GM23248 (cell line): ENCODE data around the gene HYDIN. TPM values are rescaled to one million over a fixed set of nuclear protein-coding genes. Genes with fewer than 3 reads are reported as not detected.

Experiments used
- DNase-seq: peaks from one replicate; pipeline ENCODE4 v3.0.0-alpha.2; 2015
- H2AFZ ChIP-seq: fragments of 200-600 bp; sonication (generic); 2 replicates; pipeline ENCODE4 v1.6.1; 2016; ENCODE audit warnings: antibody characterized with exemption
- H3F3A ChIP-seq: fragments of 200-600 bp; sonication (generic); 2 replicates; pipeline ENCODE4 v1.6.1; 2016; ENCODE audit warnings: mild to moderate bottlenecking, antibody characterized with exemption, mixed run types; ENCODE audit not compliant: insufficient read depth
- H3K27ac ChIP-seq: fragments of 200-600 bp; sonication (generic); 2 replicates; pipeline ENCODE4 v1.5.1; 2016; ENCODE audit warnings: mild to moderate bottlenecking
- H3K27me3 ChIP-seq: fragments of 200-600 bp; sonication (generic); replicated peaks from 2 replicates; pipeline ENCODE4 v1.6.1; 2016; ENCODE audit warnings: mild to moderate bottlenecking; ENCODE audit not compliant: insufficient read depth
- H3K36me3 ChIP-seq: fragments of 200-600 bp; sonication (generic); 2 replicates; pipeline ENCODE4 v1.6.1; 2016; ENCODE audit warnings: low read depth, mild to moderate bottlenecking
- H3K4me1 ChIP-seq: fragments of 200-600 bp; sonication (generic); 2 replicates; pipeline ENCODE4 v1.6.1; 2016; ENCODE audit warnings: mild to moderate bottlenecking; ENCODE audit not compliant: insufficient read depth
- H3K4me2 ChIP-seq: fragments of 200-600 bp; sonication (generic); one replicate; pipeline ENCODE4 v1.6.1; 2016; ENCODE audit warnings: mild to moderate bottlenecking; ENCODE audit not compliant: unreplicated experiment
- H3K4me3 ChIP-seq: fragments of 200-600 bp; sonication (generic); 2 replicates; pipeline ENCODE4 v1.5.1; 2016; ENCODE audit warnings: mild to moderate bottlenecking
- H3K79me2 ChIP-seq: fragments of 200-600 bp; sonication (generic); 2 replicates; pipeline ENCODE4 v1.6.1; 2016; ENCODE audit warnings: mild to moderate bottlenecking; ENCODE audit not compliant: insufficient read depth
- H3K9ac ChIP-seq: fragments of 200-600 bp; sonication (generic); 2 replicates; pipeline ENCODE4 v1.6.1; 2016; ENCODE audit warnings: mild to moderate bottlenecking
- H3K9me2 ChIP-seq: fragments of 200-600 bp; sonication (generic); 2 replicates; pipeline ENCODE4 v1.6.1; 2016; ENCODE audit warnings: mixed run types, mild to moderate bottlenecking, moderate library complexity; ENCODE audit not compliant: insufficient read depth
- H3K9me3 ChIP-seq: fragments of 200-600 bp; sonication (generic); one replicate; pipeline ENCODE4 v1.6.1; 2017; ENCODE audit warnings: low read depth
- H4K20me1 ChIP-seq: fragments of 200-600 bp; sonication (generic); 2 replicates; pipeline ENCODE4 v1.6.0; 2016; ENCODE audit not compliant: insufficient read depth
- EZH2 ChIP-seq: fragments of 200-600 bp; sonication (generic); IDR thresholded peaks from 2 replicates; pipeline ENCODE4 v1.6.1; 2018; ENCODE audit warnings: antibody characterized with exemption, mild to moderate bottlenecking; ENCODE audit not compliant: insufficient read depth, poor library complexity, severe bottlenecking
- EZH2phosphoT487 ChIP-seq: fragments of 200-600 bp; sonication (generic); IDR thresholded peaks from 2 replicates; pipeline ENCODE4 v1.6.1; 2018; ENCODE audit warnings: antibody characterized with exemption, moderate library complexity, mild to moderate bottlenecking, low read depth; ENCODE audit not compliant: insufficient read depth
- WGBS, 2 experiments: methylation state at CpG; one replicate each; pipeline ENCODE4 v1.1.6; 2015 to 2017; ENCODE audit warnings: low lambda C conversion rate in 2 of 2, low coverage in 1 of 2; ENCODE audit errors: missing lambda C conversion rate in 2 of 2; 5-methylcytosine and 5-hydroxymethylcytosine counted together
- in situ Hi-C: fragments of 300-500 bp; cut with MboI; formaldehyde crosslinking; loops from 2 replicates; pipeline ENCODE4 v1.15.0; 2020
- polyA plus RNA-seq: library from polyadenylated mRNA; unstranded; fragments of >200 nt; fragmentation: Nextera tagmentation; extraction: Ambion mirVana; gene quantifications from 2 replicates; pipeline ENCODE4 v1.2.1, GENCODE V29; 2016
- total RNA-seq: library from RNA; depleted of rRNA; stranded (reverse); fragments of >200 nt; shearing (Covaris generic); gene quantifications from 2 replicates; pipeline ENCODE4 v1.2.3, GENCODE V29; 2014

The HYDIN gene
- total and polyA plus RNA-seq, 2 experiments from 2014 or later, result 0.50 to 0.54 TPM

DNA sequence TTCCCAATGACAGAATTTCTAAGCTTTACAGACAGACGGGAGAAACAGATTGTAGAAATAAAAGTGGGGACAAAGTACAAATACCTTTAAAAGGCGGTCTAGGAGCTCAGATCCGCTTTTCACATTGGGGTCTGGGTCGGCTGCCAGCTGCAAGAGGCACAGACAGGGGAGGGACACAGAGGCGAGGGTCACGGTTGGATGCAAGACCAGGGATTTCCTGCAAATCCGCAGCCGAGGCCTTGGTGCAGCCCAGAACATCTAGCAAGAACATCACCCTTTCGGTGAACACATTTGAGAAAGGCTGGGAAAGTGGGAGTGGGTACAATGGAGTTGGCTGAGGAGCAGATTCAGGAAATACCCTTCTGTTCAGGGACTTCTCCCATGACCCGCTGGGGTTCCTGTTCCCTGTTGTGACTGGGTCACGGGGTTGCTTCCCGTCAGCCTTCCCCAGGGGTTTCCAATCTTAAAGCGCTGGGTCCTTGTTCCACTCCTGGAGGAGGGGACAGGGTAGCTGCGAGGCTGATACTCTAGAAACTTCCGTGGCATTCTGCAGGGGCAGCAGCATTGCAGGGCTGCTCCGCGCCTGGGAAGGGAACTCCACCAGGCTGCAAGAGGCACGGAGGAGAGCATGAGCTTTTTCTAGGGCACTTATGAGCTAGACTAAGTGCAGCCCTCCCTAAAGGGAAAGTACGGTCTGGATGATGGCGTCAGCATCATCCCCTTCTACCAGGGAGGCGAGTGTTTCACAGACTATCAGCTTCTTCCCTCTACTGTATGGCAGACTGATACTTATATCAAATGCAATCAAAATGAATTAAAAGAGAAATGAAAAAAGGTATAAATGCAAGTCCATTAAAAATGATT is 445.6 kb downstream of the HYDIN start:
- no peak for DNase-seq
- H3K4me2 ChIP-seq, result no peak overlapping the region
- H3F3A ChIP-seq, result peaks cover 24% of the 10 kb centered on the region
- H3K9me3 ChIP-seq, result no peaks in the 10 kb centered on the region
- peaks cover 13% of the 10 kb centered on the region; the same call in 1 of the 2 replicates for H3K36me3 ChIP-seq
- no peak overlapping the region for H3K27ac ChIP-seq
- 94 to 96% methylated on average over 21 of the region's 21 CpGs for WGBS, 2 experiments
- H3K79me2 ChIP-seq, result no peaks in the 10 kb centered on the region
- no peaks in the 10 kb centered on the region for H3K27me3 ChIP-seq
- no peak overlapping the region for H2AFZ ChIP-seq
- no peak overlapping the region for H3K4me3 ChIP-seq
- no peak overlapping the region for H3K9ac ChIP-seq
- in situ Hi-C loops, result no loop called here
- peaks cover 4% of the 10 kb centered on the region; the same call in 1 of the 2 replicates for H4K20me1 ChIP-seq
- H3K9me2 ChIP-seq, result no peaks in the 10 kb centered on the region
- H3K4me1 ChIP-seq, result no peaks in the 10 kb centered on the region
- TF ChIP-seq EZH2phosphoT487 (no peak), EZH2 (no peak)

GRCh38 chr16:70782237-70782636 is 448.3 kb downstream of the HYDIN start:
- Histone ChIP-seq H3K9ac (no peak overlapping the region), H3K36me3 (peaks cover 13% of the 10 kb centered on the region; the same call in 1 of the 2 replicates), H3F3A (peaks cover 31% of the 10 kb centered on the region), H3K4me3 (no peak overlapping the region), H3K4me2 (no peak overlapping the region), H3K9me3 (no peaks in the 10 kb centered on the region), H4K20me1 (no peaks in the 10 kb centered on the region), H2AFZ (no peak overlapping the region), H3K27ac (no peak overlapping the region), H3K4me1 (peaks cover 12% of the 10 kb centered on the region), H3K9me2 (no peaks in the 10 kb centered on the region), H3K27me3 (no peaks in the 10 kb centered on the region), H3K79me2 (no peaks in the 10 kb centered on the region)
- TF ChIP-seq EZH2phosphoT487, result no peak
- no peak for TF ChIP-seq EZH2
- 98 to 100% methylated on average over 3 of the region's 3 CpGs for WGBS, 2 experiments
- in situ Hi-C loops, result no loop called here
- DNase-seq, result no peak

DNA sequence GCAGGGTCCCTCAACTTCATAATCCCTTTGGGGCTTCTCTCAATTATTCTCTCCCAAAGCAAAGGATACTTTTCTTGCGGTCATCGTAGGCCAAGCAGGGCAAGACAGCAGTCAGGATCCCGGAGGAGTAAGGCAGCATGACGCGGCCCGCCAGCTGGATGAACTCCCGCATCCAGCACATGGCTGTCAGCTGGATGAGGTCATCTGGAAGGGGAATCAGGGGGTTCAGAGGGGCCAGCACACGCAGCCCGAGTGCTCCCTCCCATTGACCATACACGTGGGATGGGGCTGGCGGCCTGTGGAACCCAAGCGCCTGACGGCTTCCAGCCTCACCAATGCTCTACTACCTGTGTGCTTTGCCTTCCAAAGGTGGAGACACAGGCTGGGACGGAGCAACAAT is 448.7 kb downstream of the HYDIN start:
- H2AFZ ChIP-seq, result no peak overlapping the region
- no peak overlapping the region for H3K4me2 ChIP-seq
- no peak overlapping the region for H3K4me3 ChIP-seq
- no peaks in the 10 kb centered on the region for H3K9me2 ChIP-seq
- DNase-seq, result no peak
- no peaks in the 10 kb centered on the region for H3K27me3 ChIP-seq
- WGBS, 2 experiments, result 97% methylated on average over 13 to 14 of the region's 14 CpGs
- H3K36me3 ChIP-seq, result peaks cover 13% of the 10 kb centered on the region; the same call in 1 of the 2 replicates
- no peak overlapping the region for H3K9ac ChIP-seq
- TF ChIP-seq EZH2, result no peak
- no peak for TF ChIP-seq EZH2phosphoT487
- no peak overlapping the region for H3K27ac ChIP-seq
- in situ Hi-C loops, result no loop called here
- no peaks in the 10 kb centered on the region for H3K9me3 ChIP-seq
- H4K20me1 ChIP-seq, result no peaks in the 10 kb centered on the region
- H3K79me2 ChIP-seq, result no peaks in the 10 kb centered on the region
- H3K4me1 ChIP-seq, result peaks cover 12% of the 10 kb centered on the region
- H3F3A ChIP-seq, result peaks cover 31% of the 10 kb centered on the region

DNA sequence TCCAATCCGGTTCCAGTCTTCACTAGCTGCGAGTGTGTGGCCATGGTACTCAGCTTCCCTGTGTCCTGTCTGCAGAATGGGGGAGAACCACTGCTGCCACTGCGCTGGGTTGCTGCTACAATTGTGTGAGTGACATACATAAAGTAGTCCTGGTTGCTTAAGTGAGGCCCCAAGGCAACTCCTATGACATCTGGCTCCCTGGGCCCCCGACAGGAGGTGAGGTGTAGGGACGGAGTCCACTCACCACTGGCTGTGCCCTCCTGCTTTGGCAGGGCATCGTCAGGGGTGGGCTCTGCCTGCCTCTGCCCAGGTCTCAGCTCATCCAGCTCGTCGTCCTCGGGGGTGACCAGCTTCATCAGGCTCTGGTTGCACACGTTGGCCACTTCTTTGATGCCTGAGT is 450.0 kb downstream of the HYDIN start:
- H3K4me1 ChIP-seq, result peaks cover 12% of the 10 kb centered on the region
- no peak for DNase-seq
- H3K4me3 ChIP-seq, result no peak overlapping the region
- H2AFZ ChIP-seq, result no peak overlapping the region
- no peak for TF ChIP-seq EZH2phosphoT487
- TF ChIP-seq EZH2, result no peak
- H3K4me2 ChIP-seq, result no peak overlapping the region
- no peak overlapping the region for H3K27ac ChIP-seq
- H3K79me2 ChIP-seq, result no peaks in the 10 kb centered on the region
- H3K27me3 ChIP-seq, result no peaks in the 10 kb centered on the region
- H3K36me3 ChIP-seq, result peaks cover 13% of the 10 kb centered on the region; the same call in 1 of the 2 replicates
- H3K9me2 ChIP-seq, result no peaks in the 10 kb centered on the region
- no peaks in the 10 kb centered on the region for H4K20me1 ChIP-seq
- H3F3A ChIP-seq, result peaks cover 31% of the 10 kb centered on the region
- no peaks in the 10 kb centered on the region for H3K9me3 ChIP-seq
- no peak overlapping the region for H3K9ac ChIP-seq
- in situ Hi-C loops, result no loop called here
- 82 to 87% methylated on average over 10 of the region's 10 CpGs for WGBS, 2 experiments
